Peyer's patch (tissue), 4 donors: Measurements from ENCODE around the gene UNK.

Experiments
- CTCF ChIP-seq, 6 experiments: fragments of 450-650 bp in 4 of 6; fragments of 200-600 bp in 2 of 6; sonication (generic) in 1 of 6; IDR thresholded peaks; one replicate each; pipeline ENCODE4 v1.5.1; 2017 to 2019; ENCODE audit warnings: antibody characterized with exemption in 6 of 6, mild to moderate bottlenecking in 3 of 6, moderate library complexity in 1 of 6
- POLR2A ChIP-seq, 2 donors: fragments of 450-650 bp; IDR thresholded peaks; one replicate each; pipeline ENCODE4 v1.5.1; 2017; ENCODE audit warnings: antibody characterized with exemption in 2 of 2, mild to moderate bottlenecking in 2 of 2, moderate library complexity in 2 of 2

- TF ChIP-seq CTCF (IDR thresholded peaks at IDR 0.05) (no peak), POLR2A (IDR thresholded peaks at IDR 0.05) (no peak)
Measured at GRCh38 chr17:75819116-75819515, 34.5 kb downstream of the UNK start.
